ENCODE data around the gene C14orf132.

DNA sequence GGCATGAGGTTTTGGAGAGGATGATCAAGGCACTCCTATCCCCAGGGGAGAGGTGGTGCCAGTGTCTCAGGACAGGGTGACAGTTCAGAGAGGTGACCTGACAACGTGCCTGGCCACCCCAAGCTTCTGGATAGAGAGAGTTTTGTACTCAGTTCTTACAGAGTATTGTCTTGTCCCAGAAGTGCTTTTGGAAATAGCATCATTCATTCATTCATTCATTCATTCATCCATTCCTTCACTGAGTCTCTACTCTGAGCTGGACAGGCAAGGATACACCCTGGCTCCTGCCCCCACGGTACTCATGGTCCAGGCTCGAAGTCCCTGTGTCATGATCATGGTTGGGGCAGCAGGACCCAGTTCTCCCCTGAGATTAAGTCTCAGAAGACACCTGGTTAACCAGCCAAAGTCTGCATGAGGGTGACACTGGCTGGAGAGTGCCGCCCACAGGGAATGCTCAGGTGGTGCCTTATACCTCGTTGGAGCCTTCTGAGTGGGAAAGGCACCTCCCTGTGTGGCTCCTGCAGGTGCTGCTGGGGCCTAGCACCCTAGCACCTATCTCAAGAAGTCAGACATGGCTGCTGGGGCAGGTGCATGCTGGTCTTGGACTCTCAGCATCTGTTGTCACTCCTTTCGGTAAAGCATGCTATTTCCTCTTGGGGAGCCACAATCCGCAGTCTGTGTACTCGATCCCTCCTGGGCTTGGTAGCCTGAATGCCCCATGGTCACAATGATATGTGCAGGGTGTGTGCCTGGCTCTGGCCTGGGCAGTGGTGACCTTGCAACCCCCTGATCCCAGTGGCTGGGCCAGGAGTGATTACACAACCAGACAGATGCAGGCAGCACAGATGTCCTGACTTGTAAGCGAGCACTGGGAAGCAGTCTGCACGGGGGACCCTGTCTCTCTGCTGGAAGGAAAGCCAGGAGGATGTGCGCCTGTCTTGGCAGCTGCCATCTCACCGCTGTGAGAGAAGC is 57.8 kb downstream of the C14orf132 start:
- TF ChIP-seq, protein P1, sequence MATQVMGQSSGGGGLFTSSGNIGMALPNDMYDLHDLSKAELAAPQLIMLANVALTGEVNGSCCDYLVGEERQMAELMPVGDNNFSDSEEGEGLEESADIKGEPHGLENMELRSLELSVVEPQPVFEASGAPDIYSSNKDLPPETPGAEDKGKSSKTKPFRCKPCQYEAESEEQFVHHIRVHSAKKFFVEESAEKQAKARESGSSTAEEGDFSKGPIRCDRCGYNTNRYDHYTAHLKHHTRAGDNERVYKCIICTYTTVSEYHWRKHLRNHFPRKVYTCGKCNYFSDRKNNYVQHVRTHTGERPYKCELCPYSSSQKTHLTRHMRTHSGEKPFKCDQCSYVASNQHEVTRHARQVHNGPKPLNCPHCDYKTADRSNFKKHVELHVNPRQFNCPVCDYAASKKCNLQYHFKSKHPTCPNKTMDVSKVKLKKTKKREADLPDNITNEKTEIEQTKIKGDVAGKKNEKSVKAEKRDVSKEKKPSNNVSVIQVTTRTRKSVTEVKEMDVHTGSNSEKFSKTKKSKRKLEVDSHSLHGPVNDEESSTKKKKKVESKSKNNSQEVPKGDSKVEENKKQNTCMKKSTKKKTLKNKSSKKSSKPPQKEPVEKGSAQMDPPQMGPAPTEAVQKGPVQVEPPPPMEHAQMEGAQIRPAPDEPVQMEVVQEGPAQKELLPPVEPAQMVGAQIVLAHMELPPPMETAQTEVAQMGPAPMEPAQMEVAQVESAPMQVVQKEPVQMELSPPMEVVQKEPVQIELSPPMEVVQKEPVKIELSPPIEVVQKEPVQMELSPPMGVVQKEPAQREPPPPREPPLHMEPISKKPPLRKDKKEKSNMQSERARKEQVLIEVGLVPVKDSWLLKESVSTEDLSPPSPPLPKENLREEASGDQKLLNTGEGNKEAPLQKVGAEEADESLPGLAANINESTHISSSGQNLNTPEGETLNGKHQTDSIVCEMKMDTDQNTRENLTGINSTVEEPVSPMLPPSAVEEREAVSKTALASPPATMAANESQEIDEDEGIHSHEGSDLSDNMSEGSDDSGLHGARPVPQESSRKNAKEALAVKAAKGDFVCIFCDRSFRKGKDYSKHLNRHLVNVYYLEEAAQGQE (IDR thresholded peaks at IDR 0.05; ENCODE audit: insufficient read depth in 1 of 2, low read depth in 2 of 2, low read length in 2 of 2): no peak
- TF ChIP-seq POLR2AphosphoS5 (IDR thresholded peaks at IDR 0.05; ENCODE audit: low read depth, low read length): no peak
- no peak for TF ChIP-seq TAF1 (IDR thresholded peaks at IDR 0.05; ENCODE audit: borderline replicate concordance, insufficient read depth, low read length)
- TF ChIP-seq SIN3A (IDR thresholded peaks at IDR 0.05; ENCODE audit: borderline replicate concordance, insufficient read depth, low read length): no peak
